ENCODE measurements around the gene RHOJ. TPM values are rescaled to one million over a fixed set of nuclear protein-coding genes. Genes with fewer than 3 reads are reported as not detected.

The RHOJ gene
- total and polyA plus RNA-seq, 9 of the 15 experiments (the other 6 are each of a cell fraction or from before 2014, with no cell fraction given): not detected

- POLR2A ChIA-PET: no interaction called here
- no peak for FAIRE-seq
- TF ChIP-seq, protein P1, sequence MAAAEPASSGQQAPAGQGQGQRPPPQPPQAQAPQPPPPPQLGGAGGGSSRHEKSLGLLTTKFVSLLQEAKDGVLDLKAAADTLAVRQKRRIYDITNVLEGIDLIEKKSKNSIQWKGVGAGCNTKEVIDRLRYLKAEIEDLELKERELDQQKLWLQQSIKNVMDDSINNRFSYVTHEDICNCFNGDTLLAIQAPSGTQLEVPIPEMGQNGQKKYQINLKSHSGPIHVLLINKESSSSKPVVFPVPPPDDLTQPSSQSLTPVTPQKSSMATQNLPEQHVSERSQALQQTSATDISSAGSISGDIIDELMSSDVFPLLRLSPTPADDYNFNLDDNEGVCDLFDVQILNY (CRISPR knock-in tag; IDR thresholded peaks at IDR 0.05): no peak
- TF ChIP-seq, protein P2, sequence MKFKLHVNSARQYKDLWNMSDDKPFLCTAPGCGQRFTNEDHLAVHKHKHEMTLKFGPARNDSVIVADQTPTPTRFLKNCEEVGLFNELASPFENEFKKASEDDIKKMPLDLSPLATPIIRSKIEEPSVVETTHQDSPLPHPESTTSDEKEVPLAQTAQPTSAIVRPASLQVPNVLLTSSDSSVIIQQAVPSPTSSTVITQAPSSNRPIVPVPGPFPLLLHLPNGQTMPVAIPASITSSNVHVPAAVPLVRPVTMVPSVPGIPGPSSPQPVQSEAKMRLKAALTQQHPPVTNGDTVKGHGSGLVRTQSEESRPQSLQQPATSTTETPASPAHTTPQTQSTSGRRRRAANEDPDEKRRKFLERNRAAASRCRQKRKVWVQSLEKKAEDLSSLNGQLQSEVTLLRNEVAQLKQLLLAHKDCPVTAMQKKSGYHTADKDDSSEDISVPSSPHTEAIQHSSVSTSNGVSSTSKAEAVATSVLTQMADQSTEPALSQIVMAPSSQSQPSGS (CRISPR knock-in tag; IDR thresholded peaks at IDR 0.05): no peak
- TF ChIP-seq CHD1 (IDR thresholded peaks at IDR 0.05; ENCODE audit: low read length) (no peak), SMARCE1 (IDR thresholded peaks at IDR 0.05) (no peak), CREB1 (IDR thresholded peaks at IDR 0.05) (no peak), CREB1 (CRISPR knock-in tag; IDR thresholded peaks at IDR 0.05) (no peak), ZNF639 (CRISPR knock-in tag; conservative IDR thresholded peaks at IDR 0.05 in 1 of 2, IDR thresholded peaks at IDR 0.05 in 1 of 2) (no peak), ZNF655 (CRISPR knock-in tag; IDR thresholded peaks at IDR 0.05) (no peak), ATF1 (CRISPR knock-in tag; IDR thresholded peaks at IDR 0.05) (no peak), ATF1 (tag; IDR thresholded peaks at IDR 0.05) (no peak), GATAD2A (IDR thresholded peaks at IDR 0.05) (no peak), ZNF444 (CRISPR knock-in tag; IDR thresholded peaks at IDR 0.05) (no peak)
These were observed 10.4 kb downstream of the RHOJ start for GRCh38 chr14:63214417-63215196.

More at GRCh38 chr14:63214417-63215196, 10.4 kb downstream of the RHOJ start:
- DNase-seq (ENCODE audit: extremely low read depth in 1 of 4, low spot score in 3 of 4) (no peak), ATAC-seq (no peak)
- no peak overlapping the region for H3K9ac ChIP-seq (ENCODE audit: insufficient read depth in 1 of 2, low read depth in 2 of 2, low read length in 2 of 2)
- H3K4me3 ChIP-seq: no peak overlapping the region
- WGBS (ENCODE audit: insufficient coverage, low coverage, missing lambda C conversion rate): 2% methylated on average over 5 of the region's 5 CpGs
- no peaks in the 10 kb centered on the region for H3K4me1 ChIP-seq (replicated peaks in 1 of 2; ENCODE audit: control insufficient read depth in 2 of 2, insufficient read depth in 2 of 2, low read length in 2 of 2)
- no peaks in the 10 kb centered on the region for H4K20me1 ChIP-seq (replicated peaks; ENCODE audit: control insufficient read depth, insufficient read depth, low read length)
- H3K9me1 ChIP-seq (ENCODE audit: control insufficient read depth, insufficient read depth, low read length): no peaks in the 10 kb centered on the region
- no peaks in the 10 kb centered on the region for H3K9me3 ChIP-seq (replicated peaks; ENCODE audit: control insufficient read depth, insufficient read depth, low read depth, low read length)
- H3K79me2 ChIP-seq (ENCODE audit: control insufficient read depth, insufficient read depth, low read length): no peaks in the 10 kb centered on the region
- no peak overlapping the region for H3K27ac ChIP-seq (ENCODE audit: extremely low read depth, low read depth, low read length)
- in situ Hi-C loops (cut with MboI) (no loop called here), intact Hi-C loops (cut with micrococcal nuclease) (no loop called here)
- no peaks in the 10 kb centered on the region for H3K27me3 ChIP-seq (ENCODE audit: control insufficient read depth in 2 of 2, insufficient read depth in 2 of 2, low read length in 2 of 2)
- no peaks in the 10 kb centered on the region for H3K36me3 ChIP-seq (ENCODE audit: control insufficient read depth, insufficient read depth, low read length)
- CTCF ChIA-PET (ENCODE audit: low intra/inter-chr PET ratio): no interaction called here
- H2AFZ ChIP-seq (ENCODE audit: low read depth, low read length): no peak overlapping the region
- no peak overlapping the region for H3K4me2 ChIP-seq (ENCODE audit: insufficient read depth, low read length)
- BruUV-seq (replicated peaks): no TSS peak
